RWPE2 (cell line): ENCODE measurements around the gene NBPF6.
"Not testable (repeated sequence)": the region's sequence is repeated elsewhere in the genome, so short reads cannot be mapped to it uniquely, and the experiment has no call there.

ENCODE experiments used
- ATAC-seq: fragments of 200-7000 bp; cut with Tn5 transposase; 3 replicates; pipeline ENCODE4 v1.9.1; 2021; ENCODE audit warnings: low read depth
- DNase-seq: peaks from one replicate; pipeline ENCODE4 v3.0.0-alpha.2; 2020; ENCODE audit warnings: low spot score
- H3K27ac ChIP-seq: fragments of 450-650 bp; 2 replicates; pipeline ENCODE4 v1.5.1; 2017; ENCODE audit warnings: mild to moderate bottlenecking; ENCODE audit not compliant: poor library complexity, severe bottlenecking
- H3K27me3 ChIP-seq: fragments of 250-450 bp; sonication (Bioruptor Pico); 2 replicates; pipeline ENCODE4 v1.5.1; 2021; ENCODE audit warnings: mild to moderate bottlenecking, moderate library complexity; ENCODE audit not compliant: insufficient read depth, poor library complexity, severe bottlenecking
- H3K36me3 ChIP-seq: fragments of 250-450 bp; sonication (Bioruptor Pico); 2 replicates; pipeline ENCODE4 v1.5.1; 2020; ENCODE audit warnings: low read depth, mild to moderate bottlenecking, moderate library complexity
- H3K4me1 ChIP-seq: fragments of 250-450 bp; sonication (Bioruptor Pico); 2 replicates; pipeline ENCODE4 v1.5.1; 2021; ENCODE audit warnings: mild to moderate bottlenecking, moderate library complexity; ENCODE audit not compliant: insufficient read depth, poor library complexity, severe bottlenecking
- H3K4me3 ChIP-seq: fragments of 250-450 bp; sonication (Bioruptor Pico); 2 replicates; pipeline ENCODE4 v1.5.1; 2021; ENCODE audit warnings: mild to moderate bottlenecking, moderate library complexity; ENCODE audit not compliant: severe bottlenecking
- H3K9me3 ChIP-seq: fragments of 250-450 bp; sonication (Bioruptor Pico); 2 replicates; pipeline ENCODE4 v1.5.1; 2021; ENCODE audit warnings: mild to moderate bottlenecking, moderate library complexity; ENCODE audit not compliant: severe bottlenecking

NBPF6 gene, protein sequence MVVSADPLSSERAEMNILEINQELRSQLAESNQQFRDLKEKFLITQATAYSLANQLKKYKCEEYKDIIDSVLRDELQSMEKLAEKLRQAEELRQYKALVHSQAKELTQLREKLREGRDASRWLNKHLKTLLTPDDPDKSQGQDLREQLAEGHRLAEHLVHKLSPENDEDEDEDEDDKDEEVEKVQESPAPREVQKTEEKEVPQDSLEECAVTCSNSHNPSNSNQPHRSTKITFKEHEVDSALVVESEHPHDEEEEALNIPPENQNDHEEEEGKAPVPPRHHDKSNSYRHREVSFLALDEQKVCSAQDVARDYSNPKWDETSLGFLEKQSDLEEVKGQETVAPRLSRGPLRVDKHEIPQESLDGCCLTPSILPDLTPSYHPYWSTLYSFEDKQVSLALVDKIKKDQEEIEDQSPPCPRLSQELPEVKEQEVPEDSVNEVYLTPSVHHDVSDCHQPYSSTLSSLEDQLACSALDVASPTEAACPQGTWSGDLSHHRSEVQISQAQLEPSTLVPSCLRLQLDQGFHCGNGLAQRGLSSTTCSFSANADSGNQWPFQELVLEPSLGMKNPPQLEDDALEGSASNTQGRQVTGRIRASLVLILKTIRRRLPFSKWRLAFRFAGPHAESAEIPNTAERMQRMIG

DNA sequence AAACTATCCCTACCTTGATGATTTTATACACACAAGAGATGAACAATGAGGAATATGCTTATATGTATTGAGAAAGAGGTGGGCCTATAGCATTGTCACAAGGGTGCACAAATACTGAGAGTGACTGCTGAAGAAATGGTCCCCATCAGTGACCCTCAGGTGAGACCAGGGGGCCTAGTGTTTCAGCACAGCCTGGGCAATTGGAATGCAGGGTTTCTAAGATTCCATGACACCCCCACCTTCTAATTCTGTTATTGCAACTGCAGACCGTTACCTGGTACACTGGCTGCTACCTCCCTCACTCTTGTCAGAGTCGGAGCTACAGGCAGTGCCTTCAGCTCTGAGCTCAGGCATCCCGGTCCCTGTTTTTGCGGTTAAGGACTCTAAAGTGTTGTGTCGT lies at the start of gene NBPF6:
TSS of gene NBPF6 (plus strand) at position 301 of the 400 bp plus-strand sequence. CDS start 259 bp downstream, outside the sequence.
- not testable (repeated sequence) for H3K4me1 ChIP-seq, ATAC-seq, H3K27ac ChIP-seq, H3K27me3 ChIP-seq, H3K4me3 ChIP-seq, DNase-seq, H3K36me3 ChIP-seq, H3K9me3 ChIP-seq

DNA sequence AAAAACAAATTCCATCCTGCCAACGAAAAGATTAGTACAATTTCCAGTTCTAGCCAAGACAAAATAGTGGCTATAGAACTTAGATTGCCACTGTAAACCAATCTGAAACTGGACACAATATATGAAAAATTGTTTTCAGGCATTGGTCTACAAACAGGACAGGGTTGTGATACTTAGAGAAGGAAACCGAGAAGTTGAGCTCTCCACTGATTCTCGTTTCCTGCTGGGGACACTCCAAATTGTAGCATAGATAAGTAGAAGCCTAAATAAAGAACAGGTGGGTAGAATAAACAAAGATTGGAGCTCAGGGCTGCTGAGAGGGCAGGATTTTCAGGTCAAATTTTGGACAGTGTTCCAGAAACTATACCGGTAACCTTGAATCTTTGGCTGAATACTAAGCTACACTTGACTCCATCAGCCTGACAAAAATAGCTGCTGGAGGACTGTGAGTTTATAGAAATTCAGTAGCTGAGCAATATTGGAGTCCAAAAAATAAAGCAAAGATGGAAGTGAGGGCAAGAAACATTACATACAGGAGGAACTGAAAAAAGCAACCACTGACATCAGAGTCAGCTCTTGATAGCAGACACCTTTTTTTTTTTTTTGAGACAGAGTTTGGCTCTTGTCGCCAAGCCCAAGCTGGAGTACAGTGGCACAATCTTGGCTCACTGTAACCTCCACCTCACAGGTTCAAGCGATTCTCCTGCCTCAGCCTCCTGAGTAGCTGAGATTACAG lies 38.9 kb upstream of the NBPF6 start:
- not testable (repeated sequence) for H3K4me3 ChIP-seq, H3K9me3 ChIP-seq, H3K4me1 ChIP-seq, ATAC-seq, H3K27me3 ChIP-seq, H3K36me3 ChIP-seq, H3K27ac ChIP-seq, DNase-seq

DNA sequence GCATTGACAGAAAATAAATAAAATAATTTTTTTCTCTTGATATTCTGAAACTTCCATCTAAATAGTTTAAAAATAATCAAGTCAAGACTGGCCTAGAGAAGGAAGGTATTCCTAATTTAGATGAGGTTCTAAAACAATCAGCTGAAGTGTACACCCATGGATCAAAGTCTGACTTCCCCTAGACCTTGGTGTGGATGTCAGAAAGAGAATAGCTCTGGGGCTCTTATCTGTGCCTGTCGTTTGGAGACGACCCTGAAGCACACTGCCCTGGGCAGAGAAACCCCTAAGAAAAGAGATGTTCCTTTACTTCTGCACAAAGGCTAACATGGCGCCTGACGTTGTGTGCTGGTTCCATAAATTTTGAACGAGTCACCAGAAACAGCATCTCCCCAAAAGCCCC lies 30.0 kb upstream of the NBPF6 start:
- H3K4me3 ChIP-seq, H3K9me3 ChIP-seq, H3K27me3 ChIP-seq, H3K36me3 ChIP-seq, H3K4me1 ChIP-seq, ATAC-seq, DNase-seq, H3K27ac ChIP-seq: not testable (repeated sequence)

DNA sequence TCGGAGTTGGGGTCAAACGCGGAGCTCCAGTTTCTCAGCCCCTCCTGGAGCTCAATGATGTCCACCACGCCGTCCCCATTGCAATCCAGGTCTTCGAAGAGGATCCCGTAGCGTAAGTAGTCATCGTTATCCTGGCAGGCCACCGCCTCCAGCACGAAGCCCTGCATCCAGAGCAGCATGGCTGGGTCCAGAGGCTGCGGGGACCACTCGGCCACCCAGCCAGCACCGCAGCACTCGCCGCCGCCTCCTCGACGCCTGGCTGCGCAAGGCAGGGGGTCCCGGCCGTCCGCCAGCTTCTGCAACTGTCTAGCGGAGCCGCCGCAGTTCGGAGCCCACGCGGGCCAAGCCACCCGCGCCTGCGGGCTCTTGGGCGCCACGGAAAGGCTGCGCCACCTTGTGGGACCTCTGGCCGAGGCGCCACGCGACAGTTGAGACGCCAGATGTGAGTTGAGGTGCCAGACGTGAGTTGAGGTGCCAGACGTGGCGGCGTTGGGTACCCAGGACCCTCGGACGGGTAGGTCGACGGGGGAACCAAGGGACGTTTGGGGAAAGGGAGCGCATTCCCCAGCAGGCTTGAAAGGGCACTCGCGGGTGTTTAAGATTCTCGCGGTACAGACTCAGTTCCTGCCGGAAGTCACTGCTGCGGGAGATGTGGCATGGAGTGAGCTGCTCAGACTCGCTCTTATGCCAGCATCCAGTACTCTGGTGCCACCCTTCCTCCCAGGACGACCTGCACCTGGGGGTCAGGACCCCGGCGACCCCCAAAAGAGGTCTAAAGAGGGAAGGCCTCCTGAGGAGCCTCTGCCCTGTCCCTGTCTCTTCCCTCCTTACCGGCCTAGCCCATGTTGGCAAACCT lies 28.9 kb upstream of the NBPF6 start:
- not testable (repeated sequence) for H3K36me3 ChIP-seq, H3K4me1 ChIP-seq, H3K4me3 ChIP-seq, H3K27me3 ChIP-seq, H3K9me3 ChIP-seq, H3K27ac ChIP-seq, DNase-seq
- 0 out of 3 replicates have a peak, but pooled peaks have one; percentile 31 for ATAC-seq

DNA sequence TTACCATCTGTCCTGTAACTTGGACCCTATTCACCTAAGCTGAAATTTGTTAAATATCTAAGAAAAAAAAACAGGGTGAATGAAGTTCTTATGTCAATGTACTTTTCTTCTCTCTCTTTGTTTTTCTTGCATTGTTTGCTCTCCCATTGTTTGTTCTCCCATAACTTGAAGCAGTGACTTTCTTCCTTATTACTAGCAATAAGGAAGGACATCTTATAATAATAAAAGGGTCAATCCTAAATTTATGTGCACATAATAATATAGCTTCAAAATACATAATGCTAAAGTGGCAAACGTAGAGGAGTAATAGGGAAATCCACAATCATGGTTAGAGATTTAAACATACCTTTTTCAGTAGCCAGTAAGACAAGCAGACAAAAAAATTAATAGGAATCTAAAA lies 23.3 kb upstream of the NBPF6 start:
- not testable (repeated sequence) for DNase-seq, H3K27ac ChIP-seq, H3K9me3 ChIP-seq, H3K36me3 ChIP-seq, H3K4me1 ChIP-seq, H3K27me3 ChIP-seq, ATAC-seq, H3K4me3 ChIP-seq

DNA sequence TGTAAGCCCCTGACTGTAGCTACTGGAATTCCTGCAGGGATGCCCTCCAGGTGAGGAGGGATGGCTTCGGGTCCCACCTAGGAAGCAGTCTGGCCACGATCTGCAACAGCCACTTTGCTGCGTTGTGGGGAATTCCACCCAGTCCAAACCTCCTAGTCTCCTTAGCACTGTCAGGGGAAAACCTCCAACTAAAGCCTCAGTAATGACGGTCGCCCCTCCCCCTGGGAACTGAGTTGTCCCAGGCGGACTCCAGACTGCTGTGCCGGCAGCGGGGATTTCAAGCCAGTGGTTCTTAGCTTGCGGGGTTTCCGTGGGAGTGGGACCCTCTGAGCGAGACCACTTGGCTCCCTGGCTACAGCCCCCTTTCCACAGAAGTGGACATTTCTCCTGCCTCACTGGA lies 18.1 kb upstream of the NBPF6 start:
- H3K9me3 ChIP-seq, H3K4me1 ChIP-seq, ATAC-seq, H3K36me3 ChIP-seq, DNase-seq, H3K4me3 ChIP-seq, H3K27me3 ChIP-seq, H3K27ac ChIP-seq: not testable (repeated sequence)

DNA sequence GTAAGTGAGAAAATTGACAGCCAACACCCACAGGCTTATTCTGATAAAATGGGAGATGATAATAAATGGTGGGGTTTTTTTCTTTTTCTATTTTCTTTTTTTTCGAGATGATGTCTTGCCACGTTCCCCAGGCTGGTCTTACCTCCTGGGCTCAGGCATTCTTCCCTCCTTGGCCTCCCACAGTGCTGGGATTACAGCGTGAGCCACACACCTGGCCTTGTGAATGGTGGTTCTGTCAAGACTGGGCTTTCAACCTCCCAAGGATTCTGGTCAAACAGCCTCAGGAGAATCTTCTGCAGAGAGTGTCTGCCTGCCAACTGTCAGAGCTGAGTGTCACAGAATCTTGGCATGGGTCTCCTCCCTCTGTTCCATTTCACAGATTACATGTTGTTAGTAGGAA lies 16.7 kb upstream of the NBPF6 start:
- not testable (repeated sequence) for H3K27ac ChIP-seq, ATAC-seq

DNA sequence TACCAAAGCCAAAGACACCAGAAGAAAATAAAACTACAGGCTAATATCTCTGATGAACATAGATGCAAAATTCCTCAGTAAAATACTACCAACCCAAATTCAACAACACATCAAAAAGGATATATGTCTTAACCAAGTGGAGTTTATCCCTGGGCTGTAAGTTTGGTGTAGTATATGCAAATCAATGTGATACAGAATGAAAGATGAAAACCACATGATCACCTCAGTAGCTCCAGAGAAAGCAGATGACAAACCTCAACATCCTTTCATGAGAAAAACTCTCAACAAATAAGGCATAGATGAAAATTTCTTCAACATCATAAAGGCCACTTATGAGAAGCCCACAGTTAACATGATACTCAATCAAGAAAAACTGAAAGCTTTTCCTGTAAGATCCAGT lies 11.6 kb upstream of the NBPF6 start:
- H3K36me3 ChIP-seq, H3K27me3 ChIP-seq, DNase-seq, ATAC-seq, H3K27ac ChIP-seq, H3K4me3 ChIP-seq, H3K4me1 ChIP-seq, H3K9me3 ChIP-seq: not testable (repeated sequence)

More for the DNA sequence above, 16.7 kb upstream of the NBPF6 start:
- H3K9me3 ChIP-seq, DNase-seq, H3K4me1 ChIP-seq, H3K27me3 ChIP-seq, H3K4me3 ChIP-seq, H3K36me3 ChIP-seq: not testable (repeated sequence)

DNA sequence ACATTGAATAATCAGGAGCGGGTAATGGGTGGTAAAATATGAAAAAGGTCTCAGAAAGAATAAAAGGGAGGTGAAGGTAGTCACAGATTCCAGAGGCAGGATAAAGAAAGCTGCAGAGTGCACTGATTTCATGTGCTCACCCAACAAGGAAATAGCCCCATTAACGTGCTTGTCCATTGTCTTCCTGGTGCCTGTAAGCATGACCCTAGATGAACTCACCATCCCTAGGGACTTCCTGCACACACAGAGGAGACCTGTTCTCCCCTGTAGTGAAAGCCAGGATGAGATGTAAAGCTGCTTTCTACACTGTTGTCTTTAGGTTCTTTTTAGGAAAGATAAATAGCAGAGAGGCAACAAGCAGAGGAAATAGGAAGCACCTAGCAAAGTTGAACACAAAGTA lies 4.4 kb downstream of the NBPF6 start:
- not testable (repeated sequence) for H3K4me1 ChIP-seq, H3K27me3 ChIP-seq, H3K27ac ChIP-seq, H3K4me3 ChIP-seq, H3K36me3 ChIP-seq, H3K9me3 ChIP-seq, ATAC-seq, DNase-seq

DNA sequence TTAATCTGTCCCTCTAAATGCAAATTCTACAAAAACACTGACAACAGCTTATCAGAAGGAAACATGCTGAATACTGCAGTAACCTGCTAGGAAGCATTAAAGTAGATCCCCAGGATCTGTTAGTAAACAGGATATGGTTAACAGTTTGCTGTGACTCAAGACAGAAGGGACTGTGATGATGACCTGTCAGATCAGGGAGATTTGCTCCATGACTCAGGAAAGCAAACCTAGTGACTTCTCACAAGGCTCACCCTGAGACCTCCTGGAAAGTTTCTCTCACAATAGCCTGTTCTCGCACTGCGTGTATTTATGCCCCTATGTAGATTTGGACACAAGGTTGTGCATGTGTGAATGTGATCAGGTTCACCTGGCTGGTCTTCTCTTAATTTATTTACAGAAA lies 8.5 kb downstream of the NBPF6 start:
- H3K27ac ChIP-seq, H3K27me3 ChIP-seq, DNase-seq, H3K36me3 ChIP-seq, H3K4me3 ChIP-seq, ATAC-seq, H3K9me3 ChIP-seq, H3K4me1 ChIP-seq: not testable (repeated sequence)
